ENCODE data around the gene PRPF38A.
A peak's percentile ranks its signal among the peaks of the same experiment; 100 is the strongest.

The PRPF38A gene, protein sequence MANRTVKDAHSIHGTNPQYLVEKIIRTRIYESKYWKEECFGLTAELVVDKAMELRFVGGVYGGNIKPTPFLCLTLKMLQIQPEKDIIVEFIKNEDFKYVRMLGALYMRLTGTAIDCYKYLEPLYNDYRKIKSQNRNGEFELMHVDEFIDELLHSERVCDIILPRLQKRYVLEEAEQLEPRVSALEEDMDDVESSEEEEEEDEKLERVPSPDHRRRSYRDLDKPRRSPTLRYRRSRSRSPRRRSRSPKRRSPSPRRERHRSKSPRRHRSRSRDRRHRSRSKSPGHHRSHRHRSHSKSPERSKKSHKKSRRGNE

GRCh38 chr1:52404116-52404974 lies at the start of gene PRPF38A, which contains the start of gene ORC1:
PRPF38A (plus strand) TSS chr1:52404602; CDS start chr1:52404750, 148 bp downstream.
ORC1 (minus strand) TSS chr1:52404423; CDS start chr1:52402223, 2,200 bp downstream.
- peak within 1 kb of the TSS; percentile 91 for H3K4me3 ChIP-seq (ENCODE audit: low read length)
- H3K9me3 ChIP-seq (ENCODE audit: control insufficient read depth, insufficient read depth, low read length): no peaks in the 10 kb centered on the region
- no CpG with 5 or more reads among the region's 57 CpGs for WGBS (ENCODE audit: insufficient coverage, insufficient read length)
- H3K36me3 ChIP-seq (ENCODE audit: control insufficient read depth, insufficient read depth, low read length): peaks cover 13% of the 10 kb centered on the region
- no peak within 1 kb of the TSS for H3K27ac ChIP-seq (ENCODE audit: low read length)
- H3K4me1 ChIP-seq (ENCODE audit: control insufficient read depth, insufficient read depth, low read length): no peaks in the 10 kb centered on the region
- peak; percentile 92 for DNase-seq (ENCODE audit: low read depth, low spot score)
- H3K27me3 ChIP-seq (ENCODE audit: control insufficient read depth, insufficient read depth, low read length): no peaks in the 10 kb centered on the region

- Histone ChIP-seq H3K9me3 (ENCODE audit: control insufficient read depth, insufficient read depth, low read length) (no peaks in the 10 kb centered on the region), H3K4me1 (ENCODE audit: control insufficient read depth, insufficient read depth, low read length) (peaks cover 2% of the 10 kb centered on the region; the same call in 1 of the 2 replicates), H3K36me3 (ENCODE audit: control insufficient read depth, insufficient read depth, low read length) (peaks cover 68% of the 10 kb centered on the region), H3K27me3 (ENCODE audit: control insufficient read depth, insufficient read depth, low read length) (no peaks in the 10 kb centered on the region), H3K4me3 (ENCODE audit: low read length) (no peak overlapping the region), H3K27ac (ENCODE audit: low read length) (no peak overlapping the region)
- DNase-seq (ENCODE audit: low read depth, low spot score): no peak
- no CpG with 5 or more reads among the region's 8 CpGs for WGBS (ENCODE audit: insufficient coverage, insufficient read length)
These were observed 49.0 kb upstream of the PRPF38A start for GRCh38 chr1:52355436-52355835.

DNA sequence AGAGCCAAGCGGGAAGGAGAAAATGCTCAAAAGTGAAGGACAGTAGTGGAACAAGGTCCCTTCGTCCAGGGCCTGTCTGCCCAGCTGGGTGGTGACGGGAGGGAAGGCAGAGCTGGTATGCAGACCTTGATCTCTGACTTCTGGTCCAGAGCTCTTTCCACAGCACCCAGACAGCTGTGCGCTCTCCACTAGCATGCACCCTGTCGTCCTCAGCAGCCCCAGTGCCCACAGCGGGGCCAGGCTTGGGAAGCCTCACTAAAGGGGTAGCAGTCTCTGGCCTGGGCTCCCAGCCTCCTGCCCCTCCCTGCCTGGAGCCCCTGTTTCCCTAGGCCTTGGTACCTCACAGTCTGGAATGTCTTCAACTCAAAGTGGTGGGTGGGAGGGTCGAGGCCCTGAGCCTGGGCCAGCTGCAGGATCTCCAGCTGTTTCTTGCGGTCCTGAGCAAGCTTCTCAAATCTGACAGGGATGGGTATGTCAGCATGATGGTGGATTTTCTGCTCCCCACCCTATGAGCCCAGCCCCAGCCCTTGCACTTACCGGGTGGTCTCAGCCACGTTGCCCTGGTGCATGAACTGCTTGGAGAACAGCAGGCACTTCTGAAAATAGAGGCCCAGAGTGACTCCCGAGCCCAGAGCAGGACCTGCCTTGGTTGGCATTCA lies 48.4 kb upstream of the PRPF38A start:
- Histone ChIP-seq H3K4me1 (ENCODE audit: control insufficient read depth, insufficient read depth, low read length) (peaks cover 2% of the 10 kb centered on the region; the same call in 1 of the 2 replicates), H3K9me3 (ENCODE audit: control insufficient read depth, insufficient read depth, low read length) (no peaks in the 10 kb centered on the region), H3K4me3 (ENCODE audit: low read length) (no peak overlapping the region), H3K36me3 (ENCODE audit: control insufficient read depth, insufficient read depth, low read length) (peaks cover 71% of the 10 kb centered on the region), H3K27ac (ENCODE audit: low read length) (no peak overlapping the region), H3K27me3 (ENCODE audit: control insufficient read depth, insufficient read depth, low read length) (no peaks in the 10 kb centered on the region)
- no peak for DNase-seq (ENCODE audit: low read depth, low spot score)
- WGBS (ENCODE audit: insufficient coverage, insufficient read length): no CpG with 5 or more reads among the region's 11 CpGs

DNA sequence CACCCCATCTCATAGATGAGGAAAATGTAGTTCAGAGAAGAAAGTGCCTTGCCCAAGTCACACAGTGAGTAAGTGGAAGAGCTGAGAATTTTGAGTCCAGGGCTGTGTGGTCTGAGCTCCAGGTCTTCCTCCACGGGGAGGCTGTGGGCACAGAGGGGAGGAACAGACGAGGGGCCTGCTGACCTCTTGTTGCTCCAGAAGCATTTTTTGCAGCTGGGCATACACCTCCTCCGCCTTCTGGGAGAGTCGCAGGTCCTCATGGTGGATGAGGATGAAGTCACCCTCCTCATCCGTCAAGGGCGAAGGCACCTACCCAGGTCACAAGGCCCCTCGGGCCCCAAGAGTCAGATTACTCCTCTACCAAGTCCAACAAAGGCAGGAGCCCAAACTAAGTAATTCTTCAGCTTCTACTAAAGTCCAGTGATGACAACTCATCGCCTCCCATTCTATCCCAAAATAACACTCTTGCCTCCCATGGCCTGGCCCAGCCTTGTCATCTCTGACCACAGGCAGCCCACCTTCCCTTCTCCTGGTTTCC lies 47.5 kb upstream of the PRPF38A start:
- no CpG with 5 or more reads among the region's 8 CpGs for WGBS (ENCODE audit: insufficient coverage, insufficient read length)
- no peak for DNase-seq (ENCODE audit: low read depth, low spot score)
- Histone ChIP-seq H3K36me3 (ENCODE audit: control insufficient read depth, insufficient read depth, low read length) (peaks cover 72% of the 10 kb centered on the region), H3K27ac (ENCODE audit: low read length) (no peak overlapping the region), H3K4me3 (ENCODE audit: low read length) (no peak overlapping the region), H3K4me1 (ENCODE audit: control insufficient read depth, insufficient read depth, low read length) (no peaks in the 10 kb centered on the region), H3K27me3 (ENCODE audit: control insufficient read depth, insufficient read depth, low read length) (no peaks in the 10 kb centered on the region), H3K9me3 (ENCODE audit: control insufficient read depth, insufficient read depth, low read length) (no peaks in the 10 kb centered on the region)

DNA sequence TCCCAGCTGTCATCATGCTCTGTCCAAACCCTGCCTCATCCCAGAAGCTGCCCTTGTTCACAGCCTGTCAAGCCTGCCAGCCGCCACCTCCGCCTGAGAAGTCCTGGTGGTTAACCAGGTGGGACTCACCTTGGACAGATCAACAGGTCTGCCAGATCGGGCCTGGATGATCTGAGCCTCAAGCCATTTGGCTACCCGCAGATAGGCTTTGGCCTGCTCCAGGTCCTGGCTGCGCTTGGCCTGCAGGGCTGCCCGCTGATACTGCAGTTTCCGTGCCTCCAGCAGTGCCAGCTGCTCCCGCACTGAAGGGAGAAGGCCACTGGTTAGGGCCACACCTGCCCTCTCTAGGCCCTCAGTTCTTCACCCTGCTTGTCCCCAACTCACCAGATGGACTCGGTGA lies 47.0 kb upstream of the PRPF38A start:
- WGBS (ENCODE audit: insufficient coverage, insufficient read length): no CpG with 5 or more reads among the region's 9 CpGs
- Histone ChIP-seq H3K4me1 (ENCODE audit: control insufficient read depth, insufficient read depth, low read length) (no peaks in the 10 kb centered on the region), H3K4me3 (ENCODE audit: low read length) (no peak overlapping the region), H3K27me3 (ENCODE audit: control insufficient read depth, insufficient read depth, low read length) (no peaks in the 10 kb centered on the region), H3K36me3 (ENCODE audit: control insufficient read depth, insufficient read depth, low read length) (peaks cover 72% of the 10 kb centered on the region), H3K27ac (ENCODE audit: low read length) (no peak overlapping the region), H3K9me3 (ENCODE audit: control insufficient read depth, insufficient read depth, low read length) (no peaks in the 10 kb centered on the region)
- DNase-seq (ENCODE audit: low read depth, low spot score): no peak

GRCh38 chr1:52358851-52359497 lies 45.4 kb upstream of the PRPF38A start:
- no CpG with 5 or more reads among the region's 18 CpGs for WGBS (ENCODE audit: insufficient coverage, insufficient read length)
- Histone ChIP-seq H3K27ac (ENCODE audit: low read length) (no peak overlapping the region), H3K36me3 (ENCODE audit: control insufficient read depth, insufficient read depth, low read length) (peaks cover 61% of the 10 kb centered on the region)

GRCh38 chr1:52359676-52360594 lies 44.5 kb upstream of the PRPF38A start:
- Histone ChIP-seq H3K4me3 (ENCODE audit: low read length) (no peak overlapping the region), H3K27me3 (ENCODE audit: control insufficient read depth, insufficient read depth, low read length) (no peaks in the 10 kb centered on the region), H3K27ac (ENCODE audit: low read length) (no peak overlapping the region), H3K4me1 (ENCODE audit: control insufficient read depth, insufficient read depth, low read length) (peaks cover under 1% of the 10 kb centered on the region; the same call in 1 of the 2 replicates), H3K9me3 (ENCODE audit: control insufficient read depth, insufficient read depth, low read length) (no peaks in the 10 kb centered on the region), H3K36me3 (ENCODE audit: control insufficient read depth, insufficient read depth, low read length) (peaks cover 52% of the 10 kb centered on the region)
- WGBS (ENCODE audit: insufficient coverage, insufficient read length): no CpG with 5 or more reads among the region's 24 CpGs
- no peak for DNase-seq (ENCODE audit: low read depth, low spot score)

More at GRCh38 chr1:52358851-52359497, 45.4 kb upstream of the PRPF38A start:
- Histone ChIP-seq H3K27me3 (ENCODE audit: control insufficient read depth, insufficient read depth, low read length) (no peaks in the 10 kb centered on the region), H3K4me3 (ENCODE audit: low read length) (no peak overlapping the region), H3K4me1 (ENCODE audit: control insufficient read depth, insufficient read depth, low read length) (no peaks in the 10 kb centered on the region), H3K9me3 (ENCODE audit: control insufficient read depth, insufficient read depth, low read length) (no peaks in the 10 kb centered on the region)
- no peak for DNase-seq (ENCODE audit: low read depth, low spot score)

DNA sequence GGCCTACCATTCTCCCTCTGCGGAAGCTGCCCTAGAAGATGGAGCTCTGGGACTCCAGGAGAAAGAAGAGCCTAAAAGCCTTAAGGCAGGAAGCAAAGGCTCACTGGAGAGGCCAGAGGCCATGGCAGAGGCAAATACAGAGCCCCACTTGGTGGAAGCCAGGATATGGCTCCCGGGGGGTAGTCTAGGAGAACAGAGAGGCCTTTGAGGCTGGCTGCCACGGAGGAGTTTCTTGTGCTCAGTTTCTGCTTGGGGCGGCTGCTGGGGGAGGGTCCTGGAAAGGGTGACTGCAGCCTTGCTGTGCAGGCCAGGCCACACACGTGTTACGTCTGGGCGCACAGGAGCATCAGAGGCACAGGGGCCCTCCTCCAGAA lies 43.8 kb upstream of the PRPF38A start:
- no peak for DNase-seq (ENCODE audit: low read depth, low spot score)
- no CpG with 5 or more reads among the region's 7 CpGs for WGBS (ENCODE audit: insufficient coverage, insufficient read length)
- Histone ChIP-seq H3K4me1 (ENCODE audit: control insufficient read depth, insufficient read depth, low read length) (peaks cover 3% of the 10 kb centered on the region; the same call in 1 of the 2 replicates), H3K4me3 (ENCODE audit: low read length) (no peak overlapping the region), H3K36me3 (ENCODE audit: control insufficient read depth, insufficient read depth, low read length) (peaks cover 47% of the 10 kb centered on the region), H3K9me3 (ENCODE audit: control insufficient read depth, insufficient read depth, low read length) (no peaks in the 10 kb centered on the region), H3K27me3 (ENCODE audit: control insufficient read depth, insufficient read depth, low read length) (no peaks in the 10 kb centered on the region), H3K27ac (ENCODE audit: low read length) (no peak overlapping the region)

- Histone ChIP-seq H3K9me3 (ENCODE audit: control insufficient read depth, insufficient read depth, low read length) (no peaks in the 10 kb centered on the region), H3K4me3 (ENCODE audit: low read length) (no peak overlapping the region), H3K4me1 (ENCODE audit: control insufficient read depth, insufficient read depth, low read length) (peaks cover 4% of the 10 kb centered on the region; the same call in 1 of the 2 replicates), H3K27ac (ENCODE audit: low read length) (no peak overlapping the region), H3K27me3 (ENCODE audit: control insufficient read depth, insufficient read depth, low read length) (no peaks in the 10 kb centered on the region), H3K36me3 (ENCODE audit: control insufficient read depth, insufficient read depth, low read length) (peaks cover 14% of the 10 kb centered on the region)
- WGBS (ENCODE audit: insufficient coverage, insufficient read length): no CpG with 5 or more reads among the region's 5 CpGs
- no peak for DNase-seq (ENCODE audit: low read depth, low spot score)
These were observed 40.1 kb upstream of the PRPF38A start for GRCh38 chr1:52364235-52364839.

Measured in iPS DF 6.9 (cell line).